Lung (tissue), 12 donors: Measurements from ENCODE around the gene REXO4. TPM values are rescaled to one million over a fixed set of nuclear protein-coding genes. Genes with fewer than 3 reads are reported as not detected.
A peak's percentile ranks its signal among the peaks of the same experiment; 100 is the strongest.

Source experiments
- ATAC-seq: fragments of 200-7000 bp; cut with Tn5 transposase; one replicate; pipeline ENCODE4 v1.9.1; 2020; ENCODE audit warnings: moderate number of reproducible peaks; ENCODE audit not compliant: insufficient read depth, low FRiP score
- DNase-seq, 3 donors: peaks; one replicate each; pipeline ENCODE4 v3.0.0-alpha.2; 2013 to 2017
- H3K27ac ChIP-seq, 2 donors: one replicate each; pipeline ENCODE4 v1.5.1; 2013; ENCODE audit warnings: mild to moderate bottlenecking in 2 of 2, moderate library complexity in 2 of 2, control low read depth in 1 of 2, inconsistent platforms in 1 of 2, low read depth in 1 of 2, low read length in 1 of 2
- H3K27me3 ChIP-seq, 3 donors: one replicate each; pipeline ENCODE4 v1.5.1; 2013; ENCODE audit warnings: low read length in 2 of 3; ENCODE audit not compliant: control insufficient read depth in 3 of 3, insufficient read depth in 3 of 3
- H3K36me3 ChIP-seq, 4 donors: one replicate each; pipeline ENCODE4 v1.5.1; 2013; ENCODE audit warnings: low read length in 4 of 4, mild to moderate bottlenecking in 1 of 4, moderate library complexity in 1 of 4; ENCODE audit not compliant: control insufficient read depth in 4 of 4, insufficient read depth in 4 of 4
- H3K4me1 ChIP-seq, 5 donors: one replicate each; pipeline ENCODE4 v1.5.1; 2013; ENCODE audit warnings: low read length in 5 of 5, mild to moderate bottlenecking in 2 of 5, moderate library complexity in 1 of 5; ENCODE audit not compliant: control insufficient read depth in 5 of 5, insufficient read depth in 5 of 5
- H3K4me3 ChIP-seq: one replicate; pipeline ENCODE4 v1.5.1; 2013; ENCODE audit warnings: mild to moderate bottlenecking, control low read depth, moderate library complexity
- H3K9ac ChIP-seq, 2 donors: one replicate each; pipeline ENCODE4 v1.5.1; 2013; ENCODE audit warnings: low read length in 2 of 2, control low read depth in 1 of 2; ENCODE audit not compliant: insufficient read depth in 1 of 2
- H3K9me3 ChIP-seq, 4 donors: one replicate each; pipeline ENCODE4 v1.5.1; 2013; ENCODE audit warnings: low read length in 3 of 4, mild to moderate bottlenecking in 1 of 4, moderate library complexity in 1 of 4; ENCODE audit not compliant: control insufficient read depth in 4 of 4, insufficient read depth in 3 of 4
- WGBS, 2 donors: extraction: QIAGEN DNeasy Blood & Tissue Kit; methylation state at CpG; one replicate each; pipeline ENCODE4 v1.1.7; 2013; 5-methylcytosine and 5-hydroxymethylcytosine counted together
- polyA plus RNA-seq, 2 donors: library from polyadenylated mRNA; stranded (reverse); fragments of 200-250 nt; gene quantifications; one replicate each; pipeline ENCODE4 v1.2.1, GENCODE V29; 2013
- total RNA-seq, 2 donors: library from RNA; depleted of rRNA in 1 of 2; stranded (reverse); fragments of >200 nt in 1 of 2; gene quantifications; one replicate each; pipeline ENCODE4 v1.2.1, GENCODE V29; 2014 to 2021
- TF ChIP-seq, protein P1 (sequence below): IDR thresholded peaks from 2 replicates; pipeline ENCODE4 v1.5.1; 2012; ENCODE audit warnings: mild to moderate bottlenecking; ENCODE audit errors: control extremely low read depth, extremely low read depth
- donor health status: control.
- donor health status: control.
- donor health status: Bipolar disorder and iron deficiency.
- donor health status: healthy.
- donor health status: DM: yes; HTN: yes; CAD: no.

The REXO4 gene
- total and polyA plus RNA-seq, 4 donors, result 14.6 to 20.4 (median 19.9) TPM

GRCh38 chr9:133361507-133362092 is 56.2 kb downstream of the REXO4 start:
- H3K36me3 ChIP-seq, result peaks cover 16 to 60% (median 50%) of the 10 kb centered on the region in 4 donors
- WGBS, 2 donors, result 87 to 88% methylated on average over 13 of the region's 13 CpGs
- no peak for ATAC-seq
- peaks cover 3 to 30% (median 9%) of the 10 kb centered on the region in 5 donors for H3K4me1 ChIP-seq
- no peak for DNase-seq
- no peak overlapping the region for H3K9ac ChIP-seq
- TF ChIP-seq, protein P1, sequence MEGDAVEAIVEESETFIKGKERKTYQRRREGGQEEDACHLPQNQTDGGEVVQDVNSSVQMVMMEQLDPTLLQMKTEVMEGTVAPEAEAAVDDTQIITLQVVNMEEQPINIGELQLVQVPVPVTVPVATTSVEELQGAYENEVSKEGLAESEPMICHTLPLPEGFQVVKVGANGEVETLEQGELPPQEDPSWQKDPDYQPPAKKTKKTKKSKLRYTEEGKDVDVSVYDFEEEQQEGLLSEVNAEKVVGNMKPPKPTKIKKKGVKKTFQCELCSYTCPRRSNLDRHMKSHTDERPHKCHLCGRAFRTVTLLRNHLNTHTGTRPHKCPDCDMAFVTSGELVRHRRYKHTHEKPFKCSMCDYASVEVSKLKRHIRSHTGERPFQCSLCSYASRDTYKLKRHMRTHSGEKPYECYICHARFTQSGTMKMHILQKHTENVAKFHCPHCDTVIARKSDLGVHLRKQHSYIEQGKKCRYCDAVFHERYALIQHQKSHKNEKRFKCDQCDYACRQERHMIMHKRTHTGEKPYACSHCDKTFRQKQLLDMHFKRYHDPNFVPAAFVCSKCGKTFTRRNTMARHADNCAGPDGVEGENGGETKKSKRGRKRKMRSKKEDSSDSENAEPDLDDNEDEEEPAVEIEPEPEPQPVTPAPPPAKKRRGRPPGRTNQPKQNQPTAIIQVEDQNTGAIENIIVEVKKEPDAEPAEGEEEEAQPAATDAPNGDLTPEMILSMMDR, result no peak
- H3K4me3 ChIP-seq, result no peak overlapping the region
- H3K27me3 ChIP-seq, result no peaks in the 10 kb centered on the region
- H3K9me3 ChIP-seq, result no peaks in the 10 kb centered on the region
- no peak overlapping the region for H3K27ac ChIP-seq

- WGBS, 2 donors, result 85 to 87% methylated on average over 21 of the region's 21 CpGs
- peaks cover 13 to 52% (median 42%) of the 10 kb centered on the region in 4 donors for H3K36me3 ChIP-seq
Observed at GRCh38 chr9:133360400-133361393, 57.1 kb downstream of the REXO4 start.

GRCh38 chr9:133359399-133360175 is 58.2 kb downstream of the REXO4 start:
- Histone ChIP-seq H3K27ac (no peak overlapping the region), H3K4me1 (peaks cover 3 to 35% (median 9%) of the 10 kb centered on the region in 5 donors), H3K9me3 (no peaks in the 10 kb centered on the region), H3K9ac (no peak overlapping the region), H3K4me3 (no peak overlapping the region), H3K36me3 (peaks cover 11 to 47% (median 33%) of the 10 kb centered on the region in 4 donors), H3K27me3 (no peaks in the 10 kb centered on the region)
- ATAC-seq (no peak), DNase-seq (peak in 2 of 3 donors; percentile 25 to 32)
- TF ChIP-seq, protein P1, result no peak
- 67 to 70% methylated on average over 20 of the region's 20 CpGs for WGBS, 2 donors

More at GRCh38 chr9:133360400-133361393, 57.1 kb downstream of the REXO4 start:
- Histone ChIP-seq H3K4me1 (peaks cover 3 to 31% (median 9%) of the 10 kb centered on the region in 5 donors), H3K4me3 (no peak overlapping the region), H3K9ac (no peak overlapping the region), H3K9me3 (no peaks in the 10 kb centered on the region), H3K27me3 (no peaks in the 10 kb centered on the region), H3K27ac (peak overlapping the region in 1 of 2 donors; percentile 4)
- ATAC-seq (no peak), DNase-seq (no peak)
- TF ChIP-seq, protein P1, result no peak
